Epithelial cell of proximal tubule (primary cell): ENCODE measurements around the gene CEMIP. TPM values are rescaled to one million over a fixed set of nuclear protein-coding genes. Genes with fewer than 3 reads are reported as not detected.

Experiments
- DNase-seq: peaks from one replicate; pipeline ENCODE4 v3.0.0-alpha.2; 2011; ENCODE audit warnings: low read depth
- H3K4me3 ChIP-seq: 2 replicates; pipeline ENCODE4 v1.5.1; 2011; ENCODE audit warnings: low read depth, mild to moderate bottlenecking, low read length
- CTCF ChIP-seq: conservative IDR thresholded peaks from 2 replicates; pipeline ENCODE4 v1.5.1; 2012; ENCODE audit warnings: low read depth, mild to moderate bottlenecking, low read length
- total RNA-seq: library from RNA; depleted of rRNA; stranded (reverse); fragments of >200 nt; gene quantifications from 2 replicates; pipeline ENCODE4 v1.2.3, GENCODE V29; 2015

The CEMIP gene
- total RNA-seq, 1 donor from 2014 or later: 0.06 TPM

GRCh38 chr15:80817901-80818300 is 38.7 kb downstream of the CEMIP start:
- DNase-seq: no peak
- TF ChIP-seq CTCF: no peak
- no peak overlapping the region for H3K4me3 ChIP-seq

GRCh38 chr15:80819001-80819400 is 39.8 kb downstream of the CEMIP start:
- no peak for TF ChIP-seq CTCF
- H3K4me3 ChIP-seq: no peak overlapping the region
- no peak for DNase-seq

- DNase-seq: no peak
- no peak for TF ChIP-seq CTCF
- H3K4me3 ChIP-seq: no peak overlapping the region
Measured at GRCh38 chr15:80820092-80820491, 40.9 kb downstream of the CEMIP start.

- H3K4me3 ChIP-seq: no peak overlapping the region
- no peak for DNase-seq
- no peak for TF ChIP-seq CTCF
Measured at GRCh38 chr15:80822256-80822655, 43.1 kb downstream of the CEMIP start.

- TF ChIP-seq CTCF: no peak
- no peak for DNase-seq
- no peak overlapping the region for H3K4me3 ChIP-seq
Measured at GRCh38 chr15:80822676-80823075, 43.5 kb downstream of the CEMIP start.

GRCh38 chr15:80823120-80823519 is 44.0 kb downstream of the CEMIP start:
- no peak overlapping the region for H3K4me3 ChIP-seq
- no peak for TF ChIP-seq CTCF
- DNase-seq: no peak

GRCh38 chr15:80823995-80824394 is 44.8 kb downstream of the CEMIP start:
- TF ChIP-seq CTCF: no peak
- no peak for DNase-seq
- H3K4me3 ChIP-seq: no peak overlapping the region
